Parathyroid adenoma (tissue), 2 donors: ENCODE results near the gene ADGRF4.

Experiments used
- H2AFZ ChIP-seq: fragments of 300-600 bp; sonication (generic); one replicate; pipeline ENCODE4 v1.7.0; 2017; ENCODE audit warnings: antibody characterized with exemption, mild to moderate bottlenecking
- H3K27ac ChIP-seq: fragments of 300-600 bp; sonication (generic); one replicate; pipeline ENCODE4 v1.7.0; 2017
- H3K27me3 ChIP-seq: fragments of 300-600 bp; sonication (generic); one replicate; pipeline ENCODE4 v1.7.0; 2017; ENCODE audit warnings: low read length; ENCODE audit not compliant: control insufficient read depth, insufficient read depth
- H3K36me3 ChIP-seq: fragments of 300-600 bp; sonication (generic); one replicate; pipeline ENCODE4 v1.7.0; 2017; ENCODE audit warnings: low read length; ENCODE audit not compliant: control insufficient read depth, insufficient read depth
- H3K4me1 ChIP-seq: fragments of 300-600 bp; sonication (generic); one replicate; pipeline ENCODE4 v1.7.0; 2017; ENCODE audit warnings: control low read depth
- H3K4me2 ChIP-seq: fragments of 300-600 bp; sonication (generic); one replicate; pipeline ENCODE4 v1.7.0; 2017; ENCODE audit warnings: low read length
- H3K4me3 ChIP-seq: fragments of 300-600 bp; sonication (generic); one replicate; pipeline ENCODE4 v1.7.0; 2017; ENCODE audit warnings: low read depth, low read length
- H3K79me2 ChIP-seq: fragments of 300-600 bp; sonication (generic); one replicate; pipeline ENCODE4 v1.7.0; 2017; ENCODE audit warnings: control low read depth
- H3K9ac ChIP-seq: fragments of 300-600 bp; sonication (generic); one replicate; pipeline ENCODE4 v1.7.0; 2017; ENCODE audit warnings: mild to moderate bottlenecking
- H3K9me3 ChIP-seq: fragments of 300-600 bp; sonication (generic); one replicate; pipeline ENCODE4 v1.7.0; 2017; ENCODE audit warnings: low read length; ENCODE audit not compliant: control insufficient read depth
- TF ChIP-seq, protein P1 (sequence below): fragments of 300-600 bp; sonication (generic); IDR thresholded peaks from one replicate; pipeline ENCODE4 v1.7.0; 2017; ENCODE audit warnings: antibody characterized with exemption, mild to moderate bottlenecking
- donor health status: primary hyperparathyroidism.

Gene ADGRF4

DNA sequence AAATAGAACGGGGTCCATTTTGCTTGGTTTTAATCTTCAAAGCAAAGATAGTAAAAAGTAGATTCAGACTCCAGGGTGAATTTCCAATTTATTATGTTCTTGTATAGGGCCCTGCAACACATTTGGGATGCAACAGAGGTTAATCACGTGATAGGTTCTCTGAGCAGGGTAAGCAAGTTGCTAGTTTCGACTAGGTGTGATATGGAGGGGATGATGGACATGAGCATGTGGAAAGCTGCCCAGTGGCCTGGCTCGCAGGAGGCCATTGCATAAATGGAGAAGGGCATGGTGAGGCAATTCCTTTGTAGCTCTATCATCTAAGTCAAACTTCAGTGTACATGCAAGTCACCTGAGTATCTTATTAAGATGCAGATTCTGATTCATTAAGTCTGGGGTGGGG lies 17.7 kb upstream of the ADGRF4 start:
- H3K4me3 ChIP-seq: no peak overlapping the region
- TF ChIP-seq, protein P1, sequence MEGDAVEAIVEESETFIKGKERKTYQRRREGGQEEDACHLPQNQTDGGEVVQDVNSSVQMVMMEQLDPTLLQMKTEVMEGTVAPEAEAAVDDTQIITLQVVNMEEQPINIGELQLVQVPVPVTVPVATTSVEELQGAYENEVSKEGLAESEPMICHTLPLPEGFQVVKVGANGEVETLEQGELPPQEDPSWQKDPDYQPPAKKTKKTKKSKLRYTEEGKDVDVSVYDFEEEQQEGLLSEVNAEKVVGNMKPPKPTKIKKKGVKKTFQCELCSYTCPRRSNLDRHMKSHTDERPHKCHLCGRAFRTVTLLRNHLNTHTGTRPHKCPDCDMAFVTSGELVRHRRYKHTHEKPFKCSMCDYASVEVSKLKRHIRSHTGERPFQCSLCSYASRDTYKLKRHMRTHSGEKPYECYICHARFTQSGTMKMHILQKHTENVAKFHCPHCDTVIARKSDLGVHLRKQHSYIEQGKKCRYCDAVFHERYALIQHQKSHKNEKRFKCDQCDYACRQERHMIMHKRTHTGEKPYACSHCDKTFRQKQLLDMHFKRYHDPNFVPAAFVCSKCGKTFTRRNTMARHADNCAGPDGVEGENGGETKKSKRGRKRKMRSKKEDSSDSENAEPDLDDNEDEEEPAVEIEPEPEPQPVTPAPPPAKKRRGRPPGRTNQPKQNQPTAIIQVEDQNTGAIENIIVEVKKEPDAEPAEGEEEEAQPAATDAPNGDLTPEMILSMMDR: no peak
- H3K9me3 ChIP-seq: no peaks in the 10 kb centered on the region
- H3K27me3 ChIP-seq: no peaks in the 10 kb centered on the region
- H3K36me3 ChIP-seq: no peaks in the 10 kb centered on the region
- no peak overlapping the region for H2AFZ ChIP-seq
- no peak overlapping the region for H3K27ac ChIP-seq
- no peak overlapping the region for H3K4me2 ChIP-seq
- no peak overlapping the region for H3K9ac ChIP-seq
- H3K4me1 ChIP-seq: no peaks in the 10 kb centered on the region
- H3K79me2 ChIP-seq: no peaks in the 10 kb centered on the region

DNA sequence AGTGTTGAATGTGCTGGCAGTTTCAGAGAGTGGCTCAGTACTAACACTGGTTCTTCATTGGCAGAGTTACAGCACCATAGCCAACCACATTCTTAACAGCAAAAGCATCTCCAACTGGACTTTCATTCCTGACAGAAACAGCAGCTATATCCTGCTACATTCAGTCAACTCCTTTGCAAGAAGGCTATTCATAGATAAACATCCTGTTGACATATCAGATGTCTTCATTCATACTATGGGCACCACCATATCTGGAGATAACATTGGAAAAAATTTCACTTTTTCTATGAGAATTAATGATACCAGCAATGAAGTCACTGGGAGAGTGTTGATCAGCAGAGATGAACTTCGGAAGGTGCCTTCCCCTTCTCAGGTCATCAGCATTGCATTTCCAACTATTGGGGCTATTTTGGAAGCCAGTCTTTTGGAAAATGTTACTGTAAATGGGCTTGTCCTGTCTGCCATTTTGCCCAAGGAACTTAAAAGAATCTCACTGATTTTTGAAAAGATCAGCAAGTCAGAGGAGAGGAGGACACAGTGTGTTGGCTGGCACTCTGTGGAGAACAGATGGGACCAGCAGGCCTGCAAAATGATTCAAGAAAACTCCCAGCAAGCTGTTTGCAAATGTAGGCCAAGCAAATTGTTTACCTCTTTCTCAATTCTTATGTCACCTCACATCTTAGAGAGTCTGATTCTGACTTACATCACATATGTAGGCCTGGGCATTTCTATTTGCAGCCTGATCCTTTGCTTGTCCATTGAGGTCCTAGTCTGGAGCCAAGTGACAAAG lies 17.0 kb upstream of the ADGRF4 start:
- Histone ChIP-seq H2AFZ (no peak overlapping the region), H3K27me3 (no peaks in the 10 kb centered on the region), H3K4me1 (no peaks in the 10 kb centered on the region), H3K9me3 (no peaks in the 10 kb centered on the region), H3K4me2 (no peak overlapping the region), H3K27ac (no peak overlapping the region), H3K36me3 (no peaks in the 10 kb centered on the region), H3K79me2 (no peaks in the 10 kb centered on the region), H3K4me3 (no peak overlapping the region), H3K9ac (no peak overlapping the region)
- TF ChIP-seq, protein P1: no peak

DNA sequence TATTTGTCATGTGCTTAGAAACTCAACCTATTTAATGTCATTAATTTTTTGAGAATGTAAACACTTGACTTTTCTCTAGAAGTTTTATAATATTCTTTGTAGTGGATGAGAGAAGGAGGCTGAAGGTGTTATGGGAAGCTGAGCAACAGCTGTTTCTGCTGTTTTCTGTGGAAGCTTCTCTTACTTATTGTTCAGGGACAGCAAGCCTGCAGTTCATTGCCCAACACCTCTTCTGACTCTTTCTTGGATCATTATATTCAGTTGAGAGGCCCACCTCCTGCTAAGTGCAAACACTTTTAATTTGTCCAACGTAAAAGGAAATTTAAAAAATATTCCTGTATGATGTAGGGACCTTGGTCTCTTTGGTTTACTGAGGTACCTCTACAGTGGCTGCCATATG lies 12.0 kb upstream of the ADGRF4 start:
- Histone ChIP-seq H3K27me3 (no peaks in the 10 kb centered on the region), H3K4me1 (no peaks in the 10 kb centered on the region), H3K27ac (no peak overlapping the region), H3K36me3 (no peaks in the 10 kb centered on the region), H3K9me3 (no peaks in the 10 kb centered on the region), H3K4me3 (no peak overlapping the region), H3K79me2 (no peaks in the 10 kb centered on the region), H2AFZ (no peak overlapping the region), H3K9ac (no peak overlapping the region), H3K4me2 (no peak overlapping the region)
- TF ChIP-seq, protein P1: no peak

DNA sequence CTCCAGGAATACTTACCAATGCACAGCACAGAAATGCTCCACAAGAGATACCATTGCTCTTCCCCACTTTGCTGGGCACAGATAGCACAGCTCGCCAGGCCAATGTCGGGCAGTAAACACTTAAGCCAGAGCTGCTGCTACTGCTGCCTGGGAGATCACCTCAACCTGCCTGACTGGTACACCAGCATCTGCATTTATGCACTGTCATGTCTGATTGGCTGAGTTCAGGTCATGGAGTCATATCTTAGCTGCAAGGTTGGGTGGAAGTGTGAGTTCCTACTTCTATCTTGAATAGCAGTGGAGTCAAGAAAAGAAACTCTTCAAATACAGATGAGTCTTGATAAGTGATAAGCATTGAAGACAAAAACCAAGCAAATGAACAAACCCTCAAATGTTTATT lies 10.9 kb upstream of the ADGRF4 start:
- H3K9me3 ChIP-seq: no peaks in the 10 kb centered on the region
- no peak overlapping the region for H3K9ac ChIP-seq
- H3K4me2 ChIP-seq: no peak overlapping the region
- no peaks in the 10 kb centered on the region for H3K36me3 ChIP-seq
- H3K4me3 ChIP-seq: no peak overlapping the region
- H2AFZ ChIP-seq: no peak overlapping the region
- no peaks in the 10 kb centered on the region for H3K27me3 ChIP-seq
- H3K4me1 ChIP-seq: no peaks in the 10 kb centered on the region
- H3K79me2 ChIP-seq: no peaks in the 10 kb centered on the region
- no peak overlapping the region for H3K27ac ChIP-seq
- TF ChIP-seq, protein P1: no peak

DNA sequence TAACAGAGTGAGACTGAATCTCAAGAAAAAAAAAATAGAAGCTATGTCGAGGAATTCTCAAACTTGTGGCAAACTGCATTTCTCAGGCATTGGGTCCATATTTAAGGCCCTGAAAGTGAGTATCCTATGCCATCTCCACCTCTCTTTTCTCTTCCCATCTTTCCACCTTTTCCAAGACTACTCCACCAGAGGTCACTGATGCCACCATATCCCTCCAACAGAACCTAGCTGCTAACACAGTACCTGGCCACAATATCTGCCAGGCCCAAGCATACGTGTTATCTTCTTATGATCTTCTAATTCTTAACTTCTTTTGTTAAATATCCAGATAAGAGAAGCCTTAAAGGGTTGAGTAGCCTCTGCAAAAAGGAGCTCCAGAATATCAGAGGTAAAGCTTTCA lies 8.2 kb upstream of the ADGRF4 start:
- Histone ChIP-seq H3K9ac (no peak overlapping the region), H2AFZ (no peak overlapping the region), H3K4me1 (no peaks in the 10 kb centered on the region), H3K9me3 (no peaks in the 10 kb centered on the region), H3K27me3 (no peaks in the 10 kb centered on the region), H3K4me3 (no peak overlapping the region), H3K4me2 (no peak overlapping the region), H3K27ac (no peak overlapping the region), H3K79me2 (no peaks in the 10 kb centered on the region), H3K36me3 (no peaks in the 10 kb centered on the region)
- TF ChIP-seq, protein P1: no peak
